Subcutaneous adipose tissue (tissue), 4 donors: ENCODE results near the gene CCDC85B. TPM values are rescaled to one million over a fixed set of nuclear protein-coding genes. Genes with fewer than 3 reads are reported as not detected.

Source experiments
- total RNA-seq, 4 donors: library from RNA; depleted of rRNA; stranded (reverse); fragments of >200 nt; gene quantifications; one replicate each; pipeline ENCODE4 v1.1.0, GENCODE V29; 2016
- TF ChIP-seq, protein P1 (sequence below): fragments of 450-650 bp; IDR thresholded peaks from one replicate; pipeline ENCODE4 v1.5.1; 2016; ENCODE audit warnings: low read depth, mild to moderate bottlenecking, control low read depth, antibody characterized with exemption, moderate library complexity

CCDC85B gene
- total RNA-seq, 4 donors from 2014 or later = 15.7 to 59.9 (median 29.3) TPM

DNA sequence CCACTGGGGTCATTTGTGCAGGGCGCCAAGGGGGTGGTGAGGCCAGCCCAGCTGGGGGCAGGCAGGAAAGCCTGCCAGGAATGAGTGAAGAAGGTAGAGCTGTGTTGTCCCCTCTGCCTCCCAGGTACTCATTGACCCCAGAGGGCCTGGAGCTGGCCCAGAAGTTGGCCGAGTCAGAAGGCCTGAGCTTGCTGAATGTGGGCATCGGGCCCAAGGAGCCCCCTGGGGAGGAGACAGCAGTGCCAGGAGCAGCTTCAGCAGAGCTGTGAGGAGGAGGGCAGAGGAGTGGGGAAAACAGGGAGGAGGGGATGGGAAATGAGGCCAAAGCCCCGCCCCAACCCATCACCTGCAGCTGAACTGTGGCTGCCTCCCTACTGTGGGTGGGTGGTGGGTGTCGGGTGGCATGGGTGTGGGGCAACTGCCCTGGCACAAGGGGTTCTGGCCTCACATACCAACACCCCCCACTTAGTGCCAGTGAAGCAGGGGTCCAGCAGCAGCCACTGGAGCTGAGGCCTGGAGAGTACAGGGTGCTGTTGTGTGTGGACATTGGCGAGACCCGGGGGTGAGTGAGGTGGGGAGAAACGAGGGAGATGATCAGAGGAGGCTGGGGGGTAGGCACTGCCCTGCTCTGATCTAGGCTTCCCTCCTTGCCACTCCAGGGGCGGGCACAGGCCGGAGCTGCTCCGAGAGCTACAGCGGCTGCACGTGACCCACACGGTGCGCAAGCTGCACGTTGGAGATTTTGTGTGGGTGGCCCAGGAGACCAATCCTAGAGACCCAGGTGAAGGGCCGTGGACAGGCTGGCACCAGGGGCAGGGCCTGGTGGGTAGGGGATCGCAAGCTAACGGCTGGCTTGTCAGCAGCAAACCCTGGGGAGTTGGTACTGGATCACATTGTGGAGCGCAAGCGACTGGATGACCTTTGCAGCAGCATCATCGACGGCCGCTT lies 27.3 kb upstream of the CCDC85B start:
- TF ChIP-seq, protein P1, sequence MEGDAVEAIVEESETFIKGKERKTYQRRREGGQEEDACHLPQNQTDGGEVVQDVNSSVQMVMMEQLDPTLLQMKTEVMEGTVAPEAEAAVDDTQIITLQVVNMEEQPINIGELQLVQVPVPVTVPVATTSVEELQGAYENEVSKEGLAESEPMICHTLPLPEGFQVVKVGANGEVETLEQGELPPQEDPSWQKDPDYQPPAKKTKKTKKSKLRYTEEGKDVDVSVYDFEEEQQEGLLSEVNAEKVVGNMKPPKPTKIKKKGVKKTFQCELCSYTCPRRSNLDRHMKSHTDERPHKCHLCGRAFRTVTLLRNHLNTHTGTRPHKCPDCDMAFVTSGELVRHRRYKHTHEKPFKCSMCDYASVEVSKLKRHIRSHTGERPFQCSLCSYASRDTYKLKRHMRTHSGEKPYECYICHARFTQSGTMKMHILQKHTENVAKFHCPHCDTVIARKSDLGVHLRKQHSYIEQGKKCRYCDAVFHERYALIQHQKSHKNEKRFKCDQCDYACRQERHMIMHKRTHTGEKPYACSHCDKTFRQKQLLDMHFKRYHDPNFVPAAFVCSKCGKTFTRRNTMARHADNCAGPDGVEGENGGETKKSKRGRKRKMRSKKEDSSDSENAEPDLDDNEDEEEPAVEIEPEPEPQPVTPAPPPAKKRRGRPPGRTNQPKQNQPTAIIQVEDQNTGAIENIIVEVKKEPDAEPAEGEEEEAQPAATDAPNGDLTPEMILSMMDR = no peak

DNA sequence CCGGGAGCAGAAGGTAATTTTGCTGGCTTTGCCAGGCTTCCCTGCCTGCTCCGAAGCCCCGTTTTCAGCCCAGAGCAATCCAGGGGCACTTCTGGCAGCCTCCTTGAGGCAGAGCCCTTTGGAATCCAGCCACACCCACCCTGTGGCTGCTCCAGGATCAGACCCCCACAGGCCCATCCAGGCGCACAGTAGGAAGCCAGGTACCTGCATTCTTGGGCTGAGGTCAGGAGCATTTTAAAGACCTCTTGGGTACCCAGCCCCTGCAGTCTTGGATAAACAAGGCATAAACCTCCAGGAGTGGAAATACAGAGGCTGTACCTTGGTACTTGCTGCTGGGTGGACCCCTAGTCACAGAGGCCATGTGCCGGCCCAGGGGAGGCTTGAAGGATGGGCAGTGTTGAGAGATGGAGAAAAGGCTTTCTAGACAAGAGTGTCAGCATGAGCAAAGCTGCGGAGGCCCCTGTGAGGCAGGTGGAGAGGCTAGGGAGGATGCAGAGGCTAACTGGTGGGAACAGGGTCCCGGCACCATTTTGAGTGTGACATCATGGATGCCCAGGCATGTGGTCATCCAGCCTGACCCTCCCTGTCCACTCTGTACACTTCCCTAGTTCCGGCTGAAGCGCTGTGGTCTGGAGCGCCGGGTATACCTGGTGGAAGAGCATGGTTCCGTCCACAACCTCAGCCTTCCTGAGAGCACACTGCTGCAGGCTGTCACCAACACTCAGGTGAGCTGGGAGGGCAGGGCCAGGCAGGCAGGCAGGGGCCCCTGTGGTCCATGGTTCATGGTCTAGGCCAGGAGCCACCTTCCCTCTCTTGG lies 26.4 kb upstream of the CCDC85B start:
- TF ChIP-seq, protein P1 = no peak

DNA sequence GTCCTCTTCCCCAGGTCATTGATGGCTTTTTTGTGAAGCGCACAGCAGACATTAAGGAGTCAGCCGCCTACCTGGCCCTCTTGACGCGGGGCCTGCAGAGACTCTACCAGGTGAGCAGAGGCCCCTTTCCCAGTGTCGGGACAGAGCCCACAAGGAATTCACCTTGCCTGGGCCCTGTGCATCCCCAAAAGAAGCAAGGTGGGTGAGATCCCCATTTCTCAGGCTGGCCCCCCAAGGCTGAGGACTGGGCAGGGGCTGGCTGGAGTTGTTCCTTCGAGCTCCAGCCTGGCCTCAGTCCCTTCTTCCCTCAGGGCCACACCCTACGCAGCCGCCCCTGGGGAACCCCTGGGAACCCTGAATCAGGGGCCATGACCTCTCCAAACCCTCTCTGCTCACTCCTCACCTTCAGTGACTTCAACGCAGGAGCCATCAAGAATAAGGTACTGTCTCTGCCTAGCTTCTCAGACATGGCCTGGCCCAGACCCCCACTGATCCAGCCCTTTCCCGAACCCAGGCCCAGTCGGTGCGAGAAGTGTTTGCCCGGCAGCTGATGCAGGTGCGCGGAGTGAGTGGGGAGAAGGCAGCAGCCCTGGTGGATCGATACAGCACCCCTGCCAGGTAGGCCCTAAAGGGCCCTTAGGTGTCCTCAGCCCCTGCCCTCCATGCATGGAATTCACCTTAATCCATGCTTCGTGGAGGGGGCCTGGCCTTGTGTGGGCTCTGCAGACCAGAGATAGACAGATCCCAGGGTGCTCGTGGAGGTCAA lies 25.6 kb upstream of the CCDC85B start:
- TF ChIP-seq, protein P1 = no peak

DNA sequence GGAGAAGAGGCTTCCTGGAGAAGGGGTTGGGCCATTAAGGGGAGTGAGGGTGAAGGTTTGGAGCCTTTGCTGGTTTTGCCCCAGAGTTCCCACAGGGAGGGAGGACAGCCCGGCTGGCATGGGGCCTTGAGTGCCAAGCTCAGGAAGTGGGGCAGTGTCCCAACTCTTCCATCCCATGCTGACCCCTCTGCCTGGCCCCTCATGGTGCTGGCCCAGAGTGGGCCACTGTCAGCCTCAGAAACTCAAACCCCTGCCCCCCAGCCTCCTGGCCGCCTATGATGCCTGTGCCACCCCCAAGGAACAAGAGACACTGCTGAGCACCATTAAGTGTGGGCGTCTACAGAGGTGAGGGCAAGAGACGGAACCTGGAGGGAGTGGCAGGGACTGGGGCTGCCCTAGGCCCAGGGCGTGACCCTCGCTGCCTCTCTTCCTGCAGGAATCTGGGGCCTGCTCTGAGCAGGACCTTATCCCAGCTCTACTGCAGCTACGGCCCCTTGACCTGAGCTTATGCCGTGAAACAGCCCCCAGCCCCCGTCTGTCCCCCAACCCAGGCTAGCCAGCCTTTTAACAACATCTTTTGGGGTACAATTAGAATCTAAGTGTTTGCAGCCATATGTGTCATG lies 24.8 kb upstream of the CCDC85B start:
- TF ChIP-seq, protein P1 = no peak

DNA sequence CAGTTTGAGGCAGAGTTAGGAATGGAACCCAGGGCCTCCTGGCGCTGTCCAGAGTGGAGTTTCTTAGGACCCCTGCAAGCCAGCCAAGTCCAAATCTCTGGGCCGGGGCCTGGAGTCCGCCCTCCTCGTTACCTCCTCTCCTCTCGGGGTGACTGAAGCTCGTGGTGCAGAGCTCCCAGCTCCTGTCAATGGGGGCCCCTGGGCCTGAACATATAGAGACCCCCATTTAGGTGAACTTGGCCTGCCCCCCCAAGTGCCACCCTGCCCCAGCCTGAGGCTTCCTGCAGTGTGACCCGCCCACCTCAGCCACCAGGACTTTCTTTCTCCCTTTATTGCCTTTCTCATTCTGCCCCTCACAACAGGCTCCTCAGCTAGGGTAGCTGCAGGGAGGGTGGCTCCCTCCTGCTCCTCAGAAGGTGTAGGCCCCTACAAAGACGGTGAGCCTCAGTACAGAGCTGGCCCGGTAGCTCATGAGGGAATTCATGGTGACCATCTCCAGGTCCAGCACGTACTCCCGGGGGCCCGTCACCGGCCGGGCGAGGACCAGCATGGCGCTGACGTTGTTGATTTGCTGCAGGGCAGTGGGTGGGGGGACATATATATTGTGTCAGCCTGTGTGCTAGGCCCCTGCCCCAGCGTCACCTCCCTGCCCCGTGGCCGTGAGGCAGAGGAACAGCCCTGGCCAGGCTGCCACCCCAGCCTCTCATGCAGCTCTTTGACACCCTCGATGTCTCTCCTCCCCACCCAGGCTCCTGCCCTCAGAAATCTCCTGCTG lies 23.8 kb upstream of the CCDC85B start:
- TF ChIP-seq, protein P1 = no peak

DNA sequence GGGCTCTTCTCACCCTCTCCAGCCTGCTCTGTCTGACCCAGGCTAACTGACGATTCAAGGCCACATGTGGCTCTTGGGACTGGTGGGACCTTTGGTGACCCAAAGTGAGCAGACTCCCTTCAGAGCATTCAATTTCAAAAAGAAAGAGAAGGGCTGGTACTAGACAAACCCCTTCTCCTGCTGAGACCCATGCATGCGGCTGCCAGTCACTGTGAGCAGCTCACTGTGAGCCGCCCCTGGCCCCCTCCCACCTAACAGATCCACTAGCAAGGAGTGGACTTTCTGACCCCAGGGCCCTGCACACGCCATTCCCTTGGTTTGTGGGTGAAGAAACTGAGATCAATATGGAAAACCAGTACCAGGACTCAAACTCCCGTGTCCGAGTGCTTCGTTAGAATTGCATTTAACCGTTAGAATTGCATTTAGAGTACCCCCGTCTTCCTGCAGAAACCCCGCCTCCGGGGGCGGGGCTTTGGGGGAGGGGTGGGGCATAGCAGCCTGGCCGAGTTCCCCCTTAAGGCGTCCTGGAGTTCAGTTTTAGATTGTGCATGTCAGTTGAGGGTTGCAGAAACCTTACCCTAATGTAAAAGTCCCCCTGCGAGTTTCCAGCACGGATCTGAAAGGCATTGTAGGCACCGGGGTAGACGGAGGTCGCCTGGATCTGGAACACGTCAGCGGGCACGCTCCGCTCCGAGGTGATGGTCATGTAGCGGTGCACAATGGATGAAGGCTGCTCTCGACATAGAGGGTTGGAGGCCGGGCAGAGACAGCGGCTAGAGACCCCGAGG lies 23.0 kb upstream of the CCDC85B start:
- TF ChIP-seq, protein P1 = no peak
